Uterus (tissue), 4 donors: ENCODE data around the gene WHRN. TPM values are rescaled to one million over a fixed set of nuclear protein-coding genes. Genes with fewer than 3 reads are reported as not detected.

Source experiments
- DNase-seq, 2 donors: peaks; one replicate each; pipeline ENCODE4 v3.0.0-alpha.2; 2019 to 2020
- H3K27ac ChIP-seq, 2 donors: fragments of 200-600 bp; sonication (generic); 1 replicate in 1 of 2; 2 replicates in 1 of 2; pipeline ENCODE4 v1.5.1; 2016 to 2018
- H3K27me3 ChIP-seq, 2 donors: fragments of 200-600 bp; sonication (generic); one replicate each; pipeline ENCODE4 v1.5.1; 2018 to 2019; ENCODE audit warnings: control low read depth in 1 of 2
- H3K36me3 ChIP-seq, 2 donors: fragments of 200-600 bp; sonication (generic); one replicate each; pipeline ENCODE4 v1.5.1; 2019; ENCODE audit warnings: control low read depth in 1 of 2
- H3K4me1 ChIP-seq, 2 donors: fragments of 200-600 bp; sonication (generic); one replicate each; pipeline ENCODE4 v1.5.1; 2018 to 2019; ENCODE audit warnings: control low read depth in 1 of 2
- H3K4me3 ChIP-seq, 2 donors: fragments of 200-600 bp; sonication (generic); 1 replicate in 1 of 2; 2 replicates in 1 of 2; pipeline ENCODE4 v1.5.1; 2018 to 2019; ENCODE audit warnings: mild to moderate bottlenecking in 1 of 2
- H3K9me3 ChIP-seq, 2 donors: fragments of 200-600 bp; sonication (generic); one replicate each; pipeline ENCODE4 v1.5.1; 2019; ENCODE audit warnings: control low read depth in 1 of 2
- CTCF ChIP-seq, 4 experiments: fragments of 200-600 bp in 2 of 4; fragments of 450-650 bp in 2 of 4; sonication (generic) in 2 of 4; IDR thresholded peaks; one replicate each; pipeline ENCODE4 v1.5.1; 2016 to 2019; ENCODE audit warnings: antibody characterized with exemption in 4 of 4, mild to moderate bottlenecking in 2 of 4, moderate library complexity in 1 of 4
- POLR2A ChIP-seq, 2 donors: fragments of 450-650 bp; IDR thresholded peaks; one replicate each; pipeline ENCODE4 v1.6.1; 2016; ENCODE audit warnings: antibody characterized with exemption in 2 of 2, mild to moderate bottlenecking in 1 of 2, moderate library complexity in 1 of 2
- intact Hi-C: fragments of 100-400 bp; cut with DNase I; formaldehyde crosslinking; loops from one replicate; pipeline ENCODE4 v1.15.1; 2023; ENCODE audit warnings: low total_unique reads
- total RNA-seq, 4 donors: library from RNA; depleted of rRNA in 3 of 4; stranded (reverse); fragments of >200 nt in 3 of 4; gene quantifications; one replicate each; pipeline versions ENCODE4 v1.1.0 to v1.2.4, GENCODE V29; 2014 to 2023
- donor health status: DM: yes; HTN: yes; CAD: no.

The WHRN gene
- total RNA-seq, 4 donors from 2014 or later = 4.0 to 32.3 (median 20.2) TPM

DNA sequence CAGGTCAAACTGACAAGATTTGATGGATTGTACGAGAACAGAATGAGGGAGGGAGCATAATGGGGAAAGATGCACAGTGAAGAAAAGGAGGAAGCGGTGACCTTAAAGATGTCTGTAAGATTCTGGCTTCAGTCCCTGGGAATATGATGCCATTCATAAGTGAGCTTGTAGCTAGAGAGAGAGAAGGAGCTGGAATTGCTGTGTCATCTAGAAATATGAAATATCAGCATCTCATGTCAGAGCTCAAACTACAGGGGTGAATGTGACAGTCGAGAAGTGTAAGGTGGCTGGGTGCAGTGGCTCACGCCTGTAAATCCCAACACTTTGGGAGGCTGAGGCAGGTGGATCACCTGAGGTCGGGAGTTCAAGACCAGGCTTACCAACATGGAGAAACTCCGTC is 24.0 kb upstream of the WHRN start:
- no peak for TF ChIP-seq POLR2A (IDR thresholded peaks at IDR 0.05)
- TF ChIP-seq CTCF (IDR thresholded peaks at IDR 0.05) = no peak
- DNase-seq = no peak
- no peaks in the 10 kb centered on the region for H3K4me1 ChIP-seq
- H3K9me3 ChIP-seq = no peaks in the 10 kb centered on the region
- no peaks in the 10 kb centered on the region for H3K36me3 ChIP-seq
- no peak overlapping the region for H3K27ac ChIP-seq
- intact Hi-C loops = no loop called here
- H3K27me3 ChIP-seq = no peaks in the 10 kb centered on the region
- H3K4me3 ChIP-seq = no peak overlapping the region

- intact Hi-C loops = no loop called here
These were observed 21.5 kb upstream of the WHRN start for GRCh38 chr9:114526807-114527206.

DNA sequence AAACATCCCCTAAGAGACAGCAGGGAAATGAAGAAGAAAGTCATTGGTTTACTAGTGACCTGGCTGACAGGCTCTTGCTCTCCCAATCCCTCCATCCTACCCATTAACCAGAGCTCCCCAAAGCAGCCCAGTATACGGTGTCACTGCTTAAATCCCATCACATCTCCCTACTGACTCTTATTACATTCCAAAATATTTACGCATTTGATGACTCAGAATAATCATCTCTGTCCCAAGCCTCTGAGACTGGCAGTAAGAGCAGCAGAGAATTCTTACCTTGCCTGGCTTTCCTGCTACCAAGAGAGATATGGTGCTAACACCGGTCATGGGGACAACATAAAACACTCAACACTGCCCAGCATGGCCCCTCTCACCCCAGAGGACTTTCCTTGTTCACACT is 20.2 kb upstream of the WHRN start:
- Histone ChIP-seq H3K9me3 (no peaks in the 10 kb centered on the region), H3K4me1 (no peaks in the 10 kb centered on the region), H3K4me3 (no peak overlapping the region), H3K36me3 (no peaks in the 10 kb centered on the region), H3K27ac (no peak overlapping the region), H3K27me3 (no peaks in the 10 kb centered on the region)
- no peak for DNase-seq
- intact Hi-C loops = no loop called here
- TF ChIP-seq CTCF (IDR thresholded peaks at IDR 0.05) (no peak), POLR2A (IDR thresholded peaks at IDR 0.05) (no peak)

More at GRCh38 chr9:114526807-114527206, 21.5 kb upstream of the WHRN start:
- Histone ChIP-seq H3K9me3 (no peaks in the 10 kb centered on the region), H3K4me1 (no peaks in the 10 kb centered on the region), H3K36me3 (no peaks in the 10 kb centered on the region), H3K27ac (no peak overlapping the region), H3K27me3 (no peaks in the 10 kb centered on the region), H3K4me3 (no peak overlapping the region)
- no peak for DNase-seq
- TF ChIP-seq CTCF (IDR thresholded peaks at IDR 0.05) (no peak), POLR2A (IDR thresholded peaks at IDR 0.05) (no peak)

DNA sequence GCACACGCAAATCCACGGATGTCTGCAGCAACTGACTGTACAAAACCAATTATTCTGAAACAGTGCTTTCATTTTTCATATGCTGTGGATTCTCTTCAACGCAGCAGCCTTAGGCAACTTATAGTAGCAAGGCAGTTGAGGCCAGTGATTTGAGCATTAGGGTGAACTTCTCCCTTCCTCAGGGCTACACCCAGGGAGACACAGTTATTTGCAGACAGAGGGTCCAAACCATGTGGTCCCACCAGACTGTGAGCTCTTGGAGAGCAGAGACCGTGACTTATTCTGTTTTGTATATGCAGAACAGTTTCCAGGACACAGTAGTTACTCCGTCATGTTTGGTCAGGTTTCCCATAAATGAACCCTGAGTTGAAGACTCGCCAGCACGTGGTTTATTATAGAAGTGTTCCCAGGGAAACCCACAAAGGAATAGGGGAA is 19.0 kb upstream of the WHRN start:
- Histone ChIP-seq H3K27me3 (no peaks in the 10 kb centered on the region), H3K27ac (no peak overlapping the region), H3K36me3 (no peaks in the 10 kb centered on the region), H3K4me1 (no peaks in the 10 kb centered on the region), H3K4me3 (no peak overlapping the region), H3K9me3 (no peaks in the 10 kb centered on the region)
- DNase-seq = no peak
- TF ChIP-seq POLR2A (IDR thresholded peaks at IDR 0.05) (no peak), CTCF (IDR thresholded peaks at IDR 0.05) (no peak)
- intact Hi-C loops = no loop called here

GRCh38 chr9:114522847-114523246 is 17.6 kb upstream of the WHRN start:
- Histone ChIP-seq H3K4me3 (no peak overlapping the region), H3K27me3 (no peaks in the 10 kb centered on the region), H3K9me3 (no peaks in the 10 kb centered on the region), H3K36me3 (no peaks in the 10 kb centered on the region), H3K4me1 (no peaks in the 10 kb centered on the region), H3K27ac (no peak overlapping the region)
- TF ChIP-seq POLR2A (IDR thresholded peaks at IDR 0.05) (no peak), CTCF (IDR thresholded peaks at IDR 0.05) (no peak)
- DNase-seq = no peak
- intact Hi-C loops = no loop called here
